GM13977 (cell line): ENCODE measurements around the gene GON4L.
"Not testable (repeated sequence)": the region's sequence is repeated elsewhere in the genome, so short reads cannot be mapped to it uniquely, and the experiment has no call there.

Experiments
- DNase-seq: peaks from one replicate; pipeline ENCODE4 v3.0.0; 2012; ENCODE audit warnings: low spot score
- in situ Hi-C: fragments of 300-500 bp; cut with MboI; formaldehyde crosslinking; loops from one replicate; pipeline ENCODE4 v1.12.0; 2022; ENCODE audit warnings: low sequenced_read_pairs, low pct_unique_long_range_greater_than_20kb, mixed read lengths, inconsistent platforms; ENCODE audit not compliant: unreplicated experiment
- TF ChIP-seq, protein P1 (sequence below): IDR thresholded peaks from 2 replicates; pipeline ENCODE4 v1.5.1; 2012; ENCODE audit warnings: mild to moderate bottlenecking, control low read depth; ENCODE audit not compliant: insufficient read depth; ENCODE audit errors: extremely low read depth, missing control alignments

The GON4L gene

DNA sequence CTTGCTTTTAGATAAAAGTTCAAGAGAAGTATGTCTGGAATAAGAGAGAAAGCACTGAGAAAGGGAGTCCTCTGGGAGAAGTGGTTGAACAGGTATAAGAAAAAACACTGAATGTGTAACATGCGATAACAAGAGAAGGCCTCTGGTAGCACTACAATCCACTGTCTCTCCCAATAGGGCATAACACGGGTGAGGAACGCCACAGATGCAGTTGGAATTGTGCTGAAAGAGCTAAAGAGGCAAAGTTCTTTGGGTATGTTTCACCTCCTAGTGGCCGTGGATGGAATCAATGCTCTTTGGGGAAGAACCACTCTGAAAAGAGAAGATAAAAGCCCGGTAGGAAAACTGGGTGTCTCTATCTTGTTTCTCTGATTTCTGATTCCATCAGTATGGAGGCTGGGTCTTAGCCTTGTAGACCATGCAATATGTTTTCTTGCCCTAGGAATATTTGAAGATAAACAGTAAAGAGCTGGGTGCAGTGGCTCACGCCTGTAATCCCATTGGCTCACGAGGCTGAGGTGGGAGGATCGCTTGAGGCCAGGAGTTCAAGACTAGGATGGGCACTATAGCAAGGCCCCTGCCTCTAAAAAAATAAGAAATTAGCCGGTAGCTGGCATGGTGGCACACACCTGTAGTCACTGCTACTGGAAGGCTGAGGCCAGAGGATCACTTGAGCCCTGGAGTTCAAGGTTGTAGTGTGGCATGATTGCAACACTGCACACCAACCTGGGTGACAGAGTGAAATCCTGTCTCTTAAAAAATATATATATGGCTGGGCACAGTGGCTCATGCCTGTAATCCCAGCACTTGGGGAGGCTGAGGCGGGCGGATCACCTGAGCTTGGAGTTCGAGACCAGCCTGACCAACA lies 127.7 kb downstream of the GON4L start:
- in situ Hi-C loops: no loop called here
- TF ChIP-seq, protein P1, sequence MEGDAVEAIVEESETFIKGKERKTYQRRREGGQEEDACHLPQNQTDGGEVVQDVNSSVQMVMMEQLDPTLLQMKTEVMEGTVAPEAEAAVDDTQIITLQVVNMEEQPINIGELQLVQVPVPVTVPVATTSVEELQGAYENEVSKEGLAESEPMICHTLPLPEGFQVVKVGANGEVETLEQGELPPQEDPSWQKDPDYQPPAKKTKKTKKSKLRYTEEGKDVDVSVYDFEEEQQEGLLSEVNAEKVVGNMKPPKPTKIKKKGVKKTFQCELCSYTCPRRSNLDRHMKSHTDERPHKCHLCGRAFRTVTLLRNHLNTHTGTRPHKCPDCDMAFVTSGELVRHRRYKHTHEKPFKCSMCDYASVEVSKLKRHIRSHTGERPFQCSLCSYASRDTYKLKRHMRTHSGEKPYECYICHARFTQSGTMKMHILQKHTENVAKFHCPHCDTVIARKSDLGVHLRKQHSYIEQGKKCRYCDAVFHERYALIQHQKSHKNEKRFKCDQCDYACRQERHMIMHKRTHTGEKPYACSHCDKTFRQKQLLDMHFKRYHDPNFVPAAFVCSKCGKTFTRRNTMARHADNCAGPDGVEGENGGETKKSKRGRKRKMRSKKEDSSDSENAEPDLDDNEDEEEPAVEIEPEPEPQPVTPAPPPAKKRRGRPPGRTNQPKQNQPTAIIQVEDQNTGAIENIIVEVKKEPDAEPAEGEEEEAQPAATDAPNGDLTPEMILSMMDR: peak; percentile 59
- peak; percentile 22 for DNase-seq

DNA sequence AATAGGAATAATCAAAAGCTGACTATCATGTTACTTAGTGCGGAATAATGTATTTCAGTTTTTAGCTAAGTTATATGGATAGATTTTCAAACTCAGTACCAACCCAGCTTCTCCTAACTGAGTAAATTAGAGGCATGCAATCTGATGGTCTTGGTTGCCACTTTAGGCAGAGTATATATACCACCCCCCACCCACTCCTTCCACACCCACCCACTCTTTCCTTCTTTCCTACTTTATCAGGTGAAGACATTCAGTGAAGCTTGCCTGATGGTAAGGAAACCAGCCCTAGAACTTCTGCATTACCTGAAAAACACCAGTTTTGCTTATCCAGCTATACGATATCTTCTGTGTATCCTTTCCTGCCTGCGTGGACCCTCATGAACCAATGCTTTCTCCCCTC lies 131.9 kb downstream of the GON4L start:
- TF ChIP-seq, protein P1: no peak
- in situ Hi-C loops: no loop called here
- DNase-seq: no peak

DNA sequence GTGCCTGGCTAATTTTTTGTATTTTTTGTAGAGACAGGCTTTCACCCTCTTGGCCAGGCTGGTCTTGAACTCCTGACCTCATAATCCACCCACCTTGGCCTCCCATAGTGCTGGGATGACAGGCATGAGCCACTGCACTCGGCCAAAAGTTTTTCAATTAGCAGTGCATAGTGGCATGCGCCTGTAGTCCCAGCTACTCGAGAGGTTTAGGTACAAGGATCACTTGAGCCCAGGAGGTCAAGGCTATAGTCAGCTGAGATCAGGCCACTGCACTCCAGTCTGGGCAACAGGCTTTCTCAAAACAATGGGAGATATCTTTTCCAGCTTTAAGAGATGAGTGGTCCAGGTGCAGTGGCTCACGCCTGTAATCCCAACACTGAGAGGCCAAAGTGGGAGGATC lies 137.3 kb downstream of the GON4L start:
- TF ChIP-seq, protein P1: no peak
- in situ Hi-C loops: no loop called here
- no peak for DNase-seq

DNA sequence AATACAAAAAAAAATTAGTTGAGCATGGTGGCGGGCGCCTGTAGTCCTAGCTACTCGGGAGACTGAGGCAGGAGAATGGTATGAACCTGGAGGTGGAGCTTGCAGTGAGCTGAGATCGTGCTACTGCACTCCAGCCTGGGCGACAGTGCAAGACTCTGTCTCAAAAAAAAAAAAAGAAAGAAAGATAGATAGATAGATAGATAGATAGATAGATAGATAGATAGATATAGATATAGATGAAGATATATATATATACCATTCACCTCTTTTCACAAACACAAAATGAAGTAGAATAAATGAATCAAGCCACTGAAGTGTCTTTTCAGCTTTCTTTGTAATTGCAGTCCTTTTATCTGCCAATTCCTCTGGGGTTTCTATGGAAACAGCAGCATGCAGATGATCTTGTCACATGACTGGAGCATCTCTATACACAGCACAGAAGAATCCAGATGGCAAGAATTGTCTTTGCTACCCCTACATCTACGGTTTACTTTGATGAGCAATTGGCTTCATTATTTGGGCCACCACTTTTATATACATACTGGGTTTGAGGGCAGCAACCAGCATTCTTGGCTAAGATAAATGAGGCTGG lies 138.4 kb downstream of the GON4L start:
- DNase-seq, in situ Hi-C loops: not testable (repeated sequence)

DNA sequence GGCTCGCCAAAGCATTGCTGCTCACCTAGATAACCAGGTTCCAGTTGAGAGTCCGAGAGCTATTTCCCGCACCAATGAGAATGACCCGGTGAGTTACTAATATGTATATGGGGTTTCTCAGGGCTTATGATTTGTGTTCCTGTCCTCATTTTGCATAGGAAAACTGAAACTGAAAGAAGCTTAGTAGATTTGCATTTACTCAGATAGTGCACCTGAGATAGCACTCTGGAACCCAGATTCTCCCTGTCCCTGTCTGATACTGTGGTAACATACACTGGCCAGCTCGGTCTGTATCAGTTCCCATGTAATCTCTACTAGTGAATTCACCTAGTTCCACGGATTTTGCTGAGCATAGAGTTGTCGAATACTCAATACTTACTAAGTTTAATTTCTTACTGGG lies 140.0 kb downstream of the GON4L start:
- DNase-seq: peak; percentile 67
- in situ Hi-C loops: no loop called here
- TF ChIP-seq, protein P1: no peak

DNA sequence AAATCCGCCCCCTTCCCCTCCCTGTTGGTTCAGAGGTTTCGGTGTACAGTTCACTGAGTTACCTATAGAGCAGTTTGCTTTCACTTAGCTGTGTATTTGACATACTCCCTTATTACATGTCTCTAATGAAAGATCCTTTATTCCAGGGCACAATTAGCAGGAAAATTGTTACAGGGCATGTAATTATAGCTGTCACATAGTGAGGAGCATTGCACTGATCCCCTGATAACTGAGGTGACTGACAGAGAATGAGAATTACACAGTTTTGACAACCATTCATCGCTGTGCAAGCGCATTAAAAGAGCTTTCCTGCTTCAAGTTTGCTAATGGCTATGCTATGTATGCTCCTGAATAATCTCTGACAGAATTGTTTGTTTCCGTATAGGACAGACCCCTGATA lies 141.2 kb downstream of the GON4L start:
- DNase-seq: peak; percentile 37
- TF ChIP-seq, protein P1: no peak
- in situ Hi-C loops: no loop called here

DNA sequence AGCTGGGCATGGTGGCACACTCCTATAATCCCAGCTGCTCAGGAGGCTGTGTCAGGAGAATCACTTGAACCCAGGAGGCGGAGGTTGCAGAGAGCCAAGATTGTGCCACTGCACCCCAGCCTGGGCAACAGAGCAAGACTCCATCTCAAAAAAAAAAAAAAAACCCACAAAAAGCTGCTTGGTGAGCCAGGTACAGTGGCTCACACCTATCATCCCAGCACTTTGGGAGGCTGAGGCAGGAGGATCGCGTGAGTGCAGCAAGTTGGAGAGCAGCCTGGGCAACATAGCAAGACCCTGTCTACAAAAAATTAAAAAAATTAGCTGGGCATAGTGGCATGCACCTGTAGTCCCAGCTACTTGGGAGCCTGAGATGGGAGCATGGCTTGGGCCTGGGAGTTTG lies 142.0 kb downstream of the GON4L start:
- in situ Hi-C loops, DNase-seq: not testable (repeated sequence)
